H1 (cell line): ENCODE results near the gene COL6A2. TPM values are rescaled to one million over a fixed set of nuclear protein-coding genes. Genes with fewer than 3 reads are reported as not detected.

Experiments used
- CTCF ChIA-PET: fragments of 300-600 bp; sonication (Branson Sonifier 250); formaldehyde crosslinking; loops from one replicate; lab custom pipeline; 2021; ENCODE audit not compliant: partially characterized antibody; lab: Charles Lee
- POLR2A ChIA-PET: fragments of 300-600 bp; sonication (Branson Sonifier 250); formaldehyde crosslinking; loops from one replicate; lab custom pipeline; 2021; ENCODE audit warnings: inconsistent platforms; ENCODE audit not compliant: partially characterized antibody; lab: Charles Lee
- DNase-seq, 2 experiments: peaks; one replicate each; pipeline versions ENCODE4 v3.0.0 to v3.0.0-alpha.2; 2010 to 2022; ENCODE audit warnings: low spot score in 2 of 2, low read depth in 1 of 2, mixed read lengths in 1 of 2
- FAIRE-seq: peaks from 2 replicates; lab custom pipeline; 2011; peaks lifted over from hg19 to GRCh38; lab: Jason Lieb, UNC
- H2AFZ ChIP-seq: 2 replicates; pipeline ENCODE4 v1.8.1; 2012; ENCODE audit warnings: low read length, inconsistent platforms
- H2AK5ac ChIP-seq: 2 replicates; pipeline ENCODE4 v1.6.1; 2013; ENCODE audit warnings: low read depth, low read length
- H2BK120ac ChIP-seq: replicated peaks from 2 replicates; pipeline ENCODE3; 2013; ENCODE audit warnings: low read depth, low read length, inconsistent platforms
- H2BK12ac ChIP-seq: 2 replicates; pipeline ENCODE4 v1.6.1; 2013; ENCODE audit warnings: low read depth, low read length
- H2BK15ac ChIP-seq: 2 replicates; pipeline ENCODE4 v1.6.1; 2013; ENCODE audit warnings: low read length
- H2BK20ac ChIP-seq: 2 replicates; pipeline ENCODE4 v1.6.1; 2013; ENCODE audit warnings: low read length
- H2BK5ac ChIP-seq: 2 replicates; pipeline ENCODE4 v1.6.1; 2013; ENCODE audit warnings: low read depth, low read length
- H3K14ac ChIP-seq: 2 replicates; pipeline ENCODE4 v1.6.1; 2013; ENCODE audit warnings: inconsistent platforms; ENCODE audit not compliant: insufficient read length
- H3K18ac ChIP-seq: 2 replicates; pipeline ENCODE4 v1.6.1; 2013; ENCODE audit warnings: low read length; ENCODE audit errors: extremely low read depth
- H3K23ac ChIP-seq: 2 replicates; pipeline ENCODE4 v1.6.1; 2013; ENCODE audit warnings: inconsistent platforms; ENCODE audit not compliant: insufficient read length
- H3K23me2 ChIP-seq: 2 replicates; pipeline ENCODE4 v1.6.1; 2013; ENCODE audit warnings: low read depth, low read length
- H3K27ac ChIP-seq: 2 replicates; pipeline ENCODE4 v1.6.1; 2011; ENCODE audit warnings: low read depth, low read length, inconsistent platforms
- H3K27me3 ChIP-seq, 4 experiments: replicated peaks in 1 of 4; 1 replicate in 1 of 4; 2 replicates in 3 of 4; pipeline versions ENCODE4 v1.6.1 to v1.8.1; 2011 to 2013; ENCODE audit warnings: low read length in 3 of 4, mild to moderate bottlenecking in 3 of 4, inconsistent platforms in 2 of 4, mixed read lengths in 2 of 4, moderate library complexity in 1 of 4; ENCODE audit not compliant: control insufficient read depth in 3 of 4, insufficient read depth in 3 of 4; ENCODE audit errors: extremely low read depth in 1 of 4
- H3K36me3 ChIP-seq, 4 experiments: 2 replicates each; pipeline versions ENCODE4 v1.6.1 to v1.8.1; 2011 to 2013; ENCODE audit warnings: mild to moderate bottlenecking in 4 of 4, low read length in 3 of 4, moderate library complexity in 2 of 4, control low read depth in 1 of 4, inconsistent platforms in 1 of 4; ENCODE audit not compliant: insufficient read depth in 4 of 4, control insufficient read depth in 2 of 4
- H3K4ac ChIP-seq: replicated peaks from 2 replicates; pipeline ENCODE3; 2013; ENCODE audit warnings: low read length, low read depth, mixed read lengths, inconsistent platforms; ENCODE audit not compliant: insufficient read length
- H3K4me1 ChIP-seq, 4 experiments: replicated peaks in 1 of 4; 1 replicate in 1 of 4; 2 replicates in 3 of 4; pipeline versions ENCODE4 v1.6.1 to v1.8.1; 2011 to 2013; ENCODE audit warnings: low read length in 3 of 4, inconsistent platforms in 2 of 4, mixed read lengths in 1 of 4; ENCODE audit not compliant: insufficient read depth in 4 of 4, control insufficient read depth in 3 of 4
- H3K4me2 ChIP-seq, 2 experiments: 2 replicates each; pipeline versions ENCODE4 v1.6.1 to v1.8.1; 2011 to 2013; ENCODE audit warnings: low read depth in 2 of 2, low read length in 2 of 2, control low read depth in 1 of 2, inconsistent platforms in 1 of 2, mild to moderate bottlenecking in 1 of 2; ENCODE audit not compliant: insufficient read depth in 1 of 2
- H3K4me3 ChIP-seq, 4 experiments: fragments of 200-600, 300-600 bp in 1 of 4; sonication (generic), shearing (Covaris generic), sonication (Bioruptor Twin) in 1 of 4; 2 replicates each; pipeline versions ENCODE4 v1.5.1 to v1.8.1; 2011 to 2016; ENCODE audit warnings: low read length in 4 of 4, low read depth in 3 of 4, control low read depth in 2 of 4, inconsistent platforms in 2 of 4, mild to moderate bottlenecking in 2 of 4, mixed read lengths in 1 of 4, moderate library complexity in 1 of 4; ENCODE audit not compliant: insufficient read depth in 2 of 4; ENCODE audit errors: extremely low read depth in 1 of 4
- H3K56ac ChIP-seq: replicated peaks from 2 replicates; pipeline ENCODE3; 2013; ENCODE audit warnings: low read depth, mild to moderate bottlenecking, mixed read lengths, low read length, inconsistent platforms; ENCODE audit not compliant: insufficient read length
- H3K79me1 ChIP-seq: 2 replicates; pipeline ENCODE4 v1.6.1; 2013; ENCODE audit warnings: low read depth, low read length, control low read depth
- H3K79me2 ChIP-seq, 2 experiments: 2 replicates each; pipeline versions ENCODE4 v1.6.1 to v1.8.1; 2012 to 2013; ENCODE audit warnings: low read length in 2 of 2, mild to moderate bottlenecking in 2 of 2, inconsistent platforms in 1 of 2; ENCODE audit not compliant: insufficient read depth in 2 of 2, control insufficient read depth in 1 of 2
- H3K9ac ChIP-seq, 4 experiments: replicated peaks in 1 of 4; 1 replicate in 1 of 4; 2 replicates in 3 of 4; pipeline versions ENCODE4 v1.6.1 to v1.8.1; 2011 to 2013; ENCODE audit warnings: low read depth in 3 of 4, low read length in 3 of 4, control low read depth in 2 of 4, mild to moderate bottlenecking in 2 of 4, moderate library complexity in 2 of 4, inconsistent platforms in 1 of 4; ENCODE audit errors: extremely low read depth in 1 of 4
- H3K9me3 ChIP-seq, 2 experiments: 2 replicates each; pipeline versions ENCODE4 v1.6.1 to v1.8.1; 2012 to 2013; ENCODE audit warnings: mild to moderate bottlenecking in 2 of 2, moderate library complexity in 2 of 2, control low read depth in 1 of 2, inconsistent platforms in 1 of 2, low read depth in 1 of 2, low read length in 1 of 2, mixed read lengths in 1 of 2; ENCODE audit not compliant: insufficient read depth in 2 of 2
- H4K20me1 ChIP-seq, 2 experiments: replicated peaks in 1 of 2; 2 replicates each; pipeline versions ENCODE3 to v1.8.1; 2011 to 2013; ENCODE audit warnings: inconsistent platforms in 2 of 2, low read length in 2 of 2, mild to moderate bottlenecking in 1 of 2; ENCODE audit not compliant: insufficient read depth in 2 of 2, control insufficient read depth in 1 of 2
- H4K5ac ChIP-seq: 2 replicates; pipeline ENCODE4 v1.6.1; 2013; ENCODE audit warnings: low read length, low read depth, mixed read lengths, inconsistent platforms; ENCODE audit not compliant: insufficient read length
- H4K8ac ChIP-seq: 2 replicates; pipeline ENCODE4 v1.8.0; 2013; ENCODE audit warnings: mild to moderate bottlenecking, moderate library complexity, low read length, inconsistent platforms; ENCODE audit not compliant: insufficient read depth; ENCODE audit errors: extremely low read depth
- H4K91ac ChIP-seq: replicated peaks from 2 replicates; pipeline ENCODE3; 2013; ENCODE audit warnings: low read length, mixed read lengths, inconsistent platforms; ENCODE audit not compliant: insufficient read length
- CEBPB ChIP-seq: IDR thresholded peaks from 2 replicates; pipeline ENCODE4 v1.6.1; 2012; ENCODE audit warnings: low read depth, low read length
- E2F6 ChIP-seq: IDR thresholded peaks from 2 replicates; pipeline ENCODE4 v1.6.1; 2012; ENCODE audit warnings: inconsistent platforms
- MAFK ChIP-seq: IDR thresholded peaks from 2 replicates; pipeline ENCODE4 v1.6.1; 2012; ENCODE audit warnings: low read depth, mild to moderate bottlenecking, improper control_type of control experiment, low read length
- PHF8 ChIP-seq: fragments of 200-600 bp; sonication (generic); conservative IDR thresholded peaks from 2 replicates; pipeline ENCODE4 v1.7.1; 2012; ENCODE audit warnings: low read depth, mild to moderate bottlenecking, inconsistent platforms, low read length, moderate library complexity
- POLR2A ChIP-seq, 2 experiments: IDR thresholded peaks; 1 replicate in 1 of 2; 2 replicates in 1 of 2; pipeline ENCODE4 v1.6.1; 2011; ENCODE audit warnings: low read depth in 2 of 2, low read length in 2 of 2, mild to moderate bottlenecking in 2 of 2; ENCODE audit errors: control extremely low read depth in 1 of 2
- POU5F1 ChIP-seq: IDR thresholded peaks from 2 replicates; pipeline ENCODE4 v1.6.1; 2011; ENCODE audit warnings: low read depth, mild to moderate bottlenecking, low read length, moderate library complexity
- RXRA ChIP-seq: IDR thresholded peaks from 2 replicates; pipeline ENCODE4 v1.6.1; 2011; ENCODE audit warnings: low read depth, mild to moderate bottlenecking, low read length, moderate library complexity; ENCODE audit not compliant: insufficient read depth
- SAP30 ChIP-seq: fragments of 300-600 bp; sonication (generic); IDR thresholded peaks from 2 replicates; pipeline ENCODE4 v1.7.1; 2012; ENCODE audit warnings: low read length, moderate library complexity, mild to moderate bottlenecking, inconsistent platforms; ENCODE audit not compliant: insufficient read depth, insufficient replicate concordance
- SIN3A ChIP-seq, 2 experiments: IDR thresholded peaks in 1 of 2; conservative IDR thresholded peaks in 1 of 2; 2 replicates each; pipeline ENCODE4 v1.6.1; 2011 to 2012; ENCODE audit warnings: low read length in 2 of 2, improper control_type of control experiment in 1 of 2, low read depth in 1 of 2, mild to moderate bottlenecking in 1 of 2
- SIRT6 ChIP-seq: IDR thresholded peaks from one replicate; pipeline ENCODE4 v1.7.1; 2012; ENCODE audit warnings: low read length, inconsistent platforms
- SP2 ChIP-seq: IDR thresholded peaks from 2 replicates; pipeline ENCODE4 v1.6.1; 2012; ENCODE audit warnings: mild to moderate bottlenecking, low read length, inconsistent platforms
- SP4 ChIP-seq: IDR thresholded peaks from 2 replicates; pipeline ENCODE4 v1.6.1; 2012; ENCODE audit warnings: low read length, inconsistent platforms
- WGBS, 2 experiments: shearing (Covaris generic) in 1 of 2; methylation state at CpG; one replicate each; pipeline versions ENCODE4 v1.1.6 to v1.1.7; 2013 to 2015; ENCODE audit warnings: low lambda C conversion rate in 2 of 2, mixed read lengths in 2 of 2, inconsistent platforms in 1 of 2, low coverage in 1 of 2, missing lambda C conversion rate in 1 of 2; ENCODE audit not compliant: insufficient replicate concordance in 2 of 2, insufficient coverage in 1 of 2, insufficient read length in 1 of 2; ENCODE audit errors: extremely low coverage in 1 of 2, missing lambda C conversion rate in 1 of 2; 5-methylcytosine and 5-hydroxymethylcytosine counted together
- polyA plus RNA-seq, 7 experiments: library from polyadenylated mRNA; depleted of rRNA in 3 of 7; stranded (reverse) in 5 of 7; unstranded in 2 of 7; fragments of >200 nt in 5 of 7; fragments of 200-250 nt in 2 of 7; gene quantifications; 1 replicate in 5 of 7; 2 replicates in 1 of 7; 4 replicates in 1 of 7; pipeline versions ENCODE4 v1.2.1 to v1.2.3, GENCODE V29; 2011 to 2013; ENCODE audit warnings: missing spikeins in 2 of 7, mixed read lengths in 2 of 7
- total RNA-seq: library from RNA; stranded (reverse); fragmentation: NEBNext Ultra II Directional; extraction: Animal tissue kit (Norgen Biotek cat#: 25700); gene quantifications from 2 replicates; pipeline ENCODE4 v1.2.1, GENCODE V29; 2021

Gene COL6A2
- total and polyA plus RNA-seq, 2 of the 8 experiments (the other 6 are each of a cell fraction or from before 2014, with no cell fraction given) = 60.1 to 62.7 TPM

GRCh38 chr21:46118316-46119143, 20.6 kb downstream of the COL6A2 start:
- H2BK120ac ChIP-seq = no peak overlapping the region
- H3K79me1 ChIP-seq = no peaks in the 10 kb centered on the region
- no peak overlapping the region for H3K4ac ChIP-seq
- H3K79me2 ChIP-seq = no peaks in the 10 kb centered on the region
- H2BK5ac ChIP-seq = no peak overlapping the region
- H4K20me1 ChIP-seq = peaks cover 0 to 5% of the 10 kb centered on the region in 2 experiments
- no peak overlapping the region for H3K9ac ChIP-seq
- WGBS, 2 experiments = 85% methylated on average over 22 of the region's 27 CpGs; no CpG with 5 or more reads in 1 of the 2 experiments
- no peak overlapping the region for H3K27ac ChIP-seq
- H3K23ac ChIP-seq = no peak overlapping the region
- H4K5ac ChIP-seq = no peak overlapping the region
- no peak overlapping the region for H3K56ac ChIP-seq
- no peak overlapping the region; the same call in 1 of the 2 replicates for H4K8ac ChIP-seq
- H3K4me3 ChIP-seq = no peak overlapping the region
- CTCF ChIA-PET = interaction anchor here (0.7 to 3.1 kb wide), 3 partner anchors 9 to 31 kb away, joined by 3 to 14 read pairs (median 3); no protein-coding TSS in a partner anchor
- no peak overlapping the region for H2AFZ ChIP-seq
- peaks cover under 1% of the 10 kb centered on the region; the same call in 1 of the 2 replicates for H3K23me2 ChIP-seq
- peaks cover 0 to 4% of the 10 kb centered on the region in 2 experiments; a peak in 2 of 4 replicates for H3K9me3 ChIP-seq
- H3K4me2 ChIP-seq = no peak overlapping the region
- H3K4me1 ChIP-seq = no peaks in the 10 kb centered on the region
- H3K27me3 ChIP-seq = no peaks in the 10 kb centered on the region
- FAIRE-seq (no peak), DNase-seq (peak in 1 of 2 experiments; percentile 41)
- peaks cover 0 to 20% (median 2%) of the 10 kb centered on the region in 4 experiments; a peak in 5 of 8 replicates for H3K36me3 ChIP-seq
- POLR2A ChIA-PET = no interaction called here
- no peak overlapping the region for H4K91ac ChIP-seq
- H2BK20ac ChIP-seq = no peak overlapping the region
- H2AK5ac ChIP-seq = no peak overlapping the region
- no peak overlapping the region for H3K18ac ChIP-seq
- H2BK12ac ChIP-seq = no peak overlapping the region
- no peak overlapping the region for H2BK15ac ChIP-seq
- H3K14ac ChIP-seq = no peak overlapping the region
- no peak for TF ChIP-seq PHF8
- TF ChIP-seq E2F6 = no peak
- no peak for TF ChIP-seq MAFK
- no peak for TF ChIP-seq SIRT6
- no peak for TF ChIP-seq SIN3A (conservative IDR thresholded peaks at IDR 0.05 in 1 of 2, IDR thresholded peaks at IDR 0.05 in 1 of 2; ENCODE audit: low read depth in 1 of 2, low read length in 2 of 2)
- TF ChIP-seq RXRA = no peak
- TF ChIP-seq CEBPB = no peak
- no peak for TF ChIP-seq SAP30
- no peak for TF ChIP-seq POU5F1
- TF ChIP-seq SP2 = no peak
- TF ChIP-seq SP4 = no peak
- TF ChIP-seq POLR2A (IDR thresholded peaks at IDR 0.05; ENCODE audit: control extremely low read depth in 1 of 2, low read depth in 2 of 2, low read length in 2 of 2) = no peak
